Transverse colon (tissue), 4 donors: ENCODE data around the gene ABCC1. TPM values are rescaled to one million over a fixed set of nuclear protein-coding genes. Genes with fewer than 3 reads are reported as not detected.

Experiments used
- DNase-seq: peaks from one replicate; pipeline ENCODE4 v3.0.0-alpha.2; 2019
- H3K27ac ChIP-seq, 4 donors: fragments of 200-600 bp; sonication (generic); 2 replicates each; pipeline ENCODE4 v1.5.1; 2016 to 2018; ENCODE audit warnings: inconsistent platforms in 4 of 4
- H3K27me3 ChIP-seq: fragments of 200-600 bp; sonication (generic); 2 replicates; pipeline ENCODE4 v1.5.1; 2017; ENCODE audit warnings: inconsistent platforms
- H3K36me3 ChIP-seq, 4 donors: fragments of 200-600 bp; sonication (generic); 2 replicates each; pipeline ENCODE4 v1.5.1; 2017 to 2019; ENCODE audit warnings: inconsistent platforms in 4 of 4
- H3K4me1 ChIP-seq, 4 donors: fragments of 200-600 bp; sonication (generic); 2 replicates each; pipeline ENCODE4 v1.5.1; 2017 to 2020; ENCODE audit warnings: inconsistent platforms in 4 of 4
- H3K4me3 ChIP-seq, 4 donors: fragments of 200-600 bp; sonication (generic); 1 replicate in 1 of 4; 2 replicates in 3 of 4; pipeline versions ENCODE4 v1.5.1 to v1.6.1; 2017 to 2019; ENCODE audit warnings: inconsistent platforms in 4 of 4
- H3K9me3 ChIP-seq, 2 donors: fragments of 200-600 bp; sonication (generic); 2 replicates each; pipeline ENCODE4 v1.5.1; 2017 to 2019; ENCODE audit warnings: inconsistent platforms in 2 of 2
- CTCF ChIP-seq, 5 experiments: fragments of 200-600 bp in 3 of 5; fragments of 450-650 bp in 2 of 5; sonication (generic) in 3 of 5; IDR thresholded peaks; 1 replicate in 2 of 5; 2 replicates in 3 of 5; pipeline ENCODE4 v1.5.1; 2016 to 2017; ENCODE audit warnings: antibody characterized with exemption in 5 of 5, inconsistent platforms in 3 of 5, mild to moderate bottlenecking in 2 of 5, moderate library complexity in 1 of 5
- EP300 ChIP-seq: sonication (generic); formaldehyde crosslinking; IDR thresholded peaks from one replicate; pipeline ENCODE4 v1.6.1; 2017; ENCODE audit warnings: antibody characterized with exemption, low read depth
- POLR2A ChIP-seq: fragments of 450-650 bp; IDR thresholded peaks from one replicate; pipeline ENCODE4 v1.6.1; 2016; ENCODE audit warnings: antibody characterized with exemption, mild to moderate bottlenecking, moderate library complexity
- POLR2AphosphoS5 ChIP-seq, 3 donors: sonication (generic); formaldehyde crosslinking; IDR thresholded peaks; one replicate each; pipeline ENCODE4 v1.6.1; 2016; ENCODE audit warnings: antibody characterized with exemption in 3 of 3
- WGBS, 2 donors: methylation state at CpG; one replicate each; pipeline ENCODE4 v1.1.5; 2018; ENCODE audit warnings: low coverage in 1 of 2; 5-methylcytosine and 5-hydroxymethylcytosine counted together
- in situ Hi-C, 4 donors: fragments of 200-750 bp; cut with MboI; loops; one replicate each; pipeline versions ENCODE4 v1.15.0 to v1.15.1; 2017; ENCODE audit warnings: low sequenced_read_pairs in 3 of 4, low pct_ligation_motif_present in 1 of 4, low pct_unique_long_range_greater_than_20kb in 1 of 4
- intact Hi-C: fragments of 100-400 bp; cut with DNase I; formaldehyde crosslinking; loops from one replicate; pipeline ENCODE4 v1.15.1; 2023; ENCODE audit warnings: low total_unique reads
- total RNA-seq, 4 donors: library from RNA; depleted of rRNA; stranded (reverse); fragments of >200 nt; gene quantifications; one replicate each; pipeline ENCODE4 v1.1.0, GENCODE V29; 2016

ABCC1 gene
- total RNA-seq, 4 donors from 2014 or later = 17.1 to 67.3 (median 36.9) TPM

- Histone ChIP-seq H3K9me3 (no peaks in the 10 kb centered on the region), H3K27ac (no peak overlapping the region), H3K4me1 (no peaks in the 10 kb centered on the region), H3K36me3 (peaks cover 0 to 9% (median 0%) of the 10 kb centered on the region in 4 donors), H3K27me3 (no peaks in the 10 kb centered on the region), H3K4me3 (no peak overlapping the region)
- TF ChIP-seq POLR2AphosphoS5 (IDR thresholded peaks at IDR 0.05) = no peak
- no peak for TF ChIP-seq EP300
- TF ChIP-seq CTCF (IDR thresholded peaks at IDR 0.05) = no peak
- DNase-seq = no peak
- intact Hi-C loops = no loop called here
- 82% methylated on average over 4 of the region's 4 CpGs; no CpG with 5 or more reads in 1 of the 2 donors for WGBS, 2 donors
- in situ Hi-C loops = no loop called here
Measured at GRCh38 chr16:16163109-16163508, 213.7 kb downstream of the ABCC1 start.

- DNase-seq = no peak
- WGBS, 2 donors = 80% methylated on average over 5 of the region's 5 CpGs; no CpG with 5 or more reads in 1 of the 2 donors
- intact Hi-C loops = no loop called here
Measured at GRCh38 chr16:16163571-16163970, 214.2 kb downstream of the ABCC1 start.

GRCh38 chr16:16164243-16164642 is 214.8 kb downstream of the ABCC1 start:
- 85 to 86% methylated on average over 2 to 3 of the region's 3 CpGs for WGBS, 2 donors
- Histone ChIP-seq H3K27me3 (no peaks in the 10 kb centered on the region), H3K4me1 (no peaks in the 10 kb centered on the region), H3K4me3 (no peak overlapping the region), H3K36me3 (peaks cover 0 to 9% (median 0%) of the 10 kb centered on the region in 4 donors), H3K9me3 (no peaks in the 10 kb centered on the region), H3K27ac (no peak overlapping the region)
- TF ChIP-seq EP300 = no peak
- TF ChIP-seq CTCF (IDR thresholded peaks at IDR 0.05) = no peak
- TF ChIP-seq POLR2AphosphoS5 (IDR thresholded peaks at IDR 0.05) = no peak
- TF ChIP-seq POLR2A = no peak
- intact Hi-C loops (no loop called here), in situ Hi-C loops (no loop called here)
- no peak for DNase-seq

More at GRCh38 chr16:16163571-16163970, 214.2 kb downstream of the ABCC1 start:
- Histone ChIP-seq H3K27me3 (no peaks in the 10 kb centered on the region), H3K4me3 (no peak overlapping the region), H3K9me3 (no peaks in the 10 kb centered on the region), H3K4me1 (no peaks in the 10 kb centered on the region), H3K27ac (no peak overlapping the region), H3K36me3 (peaks cover 0 to 9% (median 0%) of the 10 kb centered on the region in 4 donors)
- in situ Hi-C loops = no loop called here
- TF ChIP-seq EP300 (no peak), POLR2A (no peak), CTCF (IDR thresholded peaks at IDR 0.05) (no peak)

GRCh38 chr16:16166085-16166484 is 216.7 kb downstream of the ABCC1 start:
- intact Hi-C loops = no loop called here
- H3K27ac ChIP-seq = no peak overlapping the region
- H3K9me3 ChIP-seq = no peaks in the 10 kb centered on the region
- no peak overlapping the region for H3K4me3 ChIP-seq
- H3K36me3 ChIP-seq = peaks cover 0 to 9% (median 1%) of the 10 kb centered on the region in 4 donors
- 89% methylated on average over 7 of the region's 7 CpGs; no CpG with 5 or more reads in 1 of the 2 donors for WGBS, 2 donors
- H3K4me1 ChIP-seq = no peaks in the 10 kb centered on the region
- TF ChIP-seq CTCF (IDR thresholded peaks at IDR 0.05) (no peak), POLR2A (no peak), POLR2AphosphoS5 (IDR thresholded peaks at IDR 0.05) (no peak), EP300 (no peak)
- no peaks in the 10 kb centered on the region for H3K27me3 ChIP-seq
- in situ Hi-C loops = no loop called here
- DNase-seq = no peak
